ENCODE results near the gene ATP6AP2. TPM values are rescaled to one million over a fixed set of nuclear protein-coding genes. Genes with fewer than 3 reads are reported as not detected.

The ATP6AP2 gene
- total and polyA plus RNA-seq, 9 of the 15 experiments (the other 6 are each of a cell fraction or from before 2014, with no cell fraction given), result 23.3 to 131 (median 41.9) TPM

DNA sequence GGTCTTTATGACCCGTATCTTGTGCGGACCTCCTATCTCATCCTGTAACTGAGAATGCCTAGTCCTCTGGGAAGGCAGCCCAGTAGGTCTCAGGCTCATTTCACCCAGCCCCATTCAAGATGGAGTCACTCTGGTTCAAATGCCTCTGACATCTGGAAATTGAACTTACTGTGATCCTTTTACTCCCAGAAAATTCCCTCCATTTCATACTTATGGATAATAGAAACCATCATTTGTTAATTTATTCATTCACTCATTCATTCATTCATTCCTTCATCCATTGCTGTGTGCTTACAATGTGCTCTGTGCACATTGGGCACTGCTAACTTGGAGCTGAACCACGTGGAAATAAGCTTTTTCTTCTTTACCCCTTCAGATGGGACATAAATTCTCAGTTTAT lies 9.2 kb upstream of the ATP6AP2 start (continued):
- TF ChIP-seq ZNF318 (IDR thresholded peaks at IDR 0.05; ENCODE audit: borderline replicate concordance in 1 of 2, low read depth in 1 of 2), result no peak
- no peak for TF ChIP-seq MYC (IDR thresholded peaks at IDR 0.05; ENCODE audit: low read depth, low read length)
- peak; percentile 73; the same call in 1 of the 2 replicates for TF ChIP-seq MYC (CRISPR knock-in tag; IDR thresholded peaks at IDR 0.05; ENCODE audit: borderline replicate concordance, low read depth)
- no peak for TF ChIP-seq FOXK1 (CRISPR knock-in tag; IDR thresholded peaks at IDR 0.05; ENCODE audit: borderline replicate concordance)
- TF ChIP-seq NRF1 (conservative IDR thresholded peaks at IDR 0.05 in 1 of 2, IDR thresholded peaks at IDR 0.05 in 1 of 2), result no peak
- no peak for TF ChIP-seq POU5F1 (IDR thresholded peaks at IDR 0.05; ENCODE audit: borderline replicate concordance, low read depth, low read length, partially characterized antibody)
- peak; percentile 76; the same call in 1 of the 2 replicates for TF ChIP-seq ZNF75A (CRISPR knock-in tag; IDR thresholded peaks at IDR 0.05)
- TF ChIP-seq, protein P1, sequence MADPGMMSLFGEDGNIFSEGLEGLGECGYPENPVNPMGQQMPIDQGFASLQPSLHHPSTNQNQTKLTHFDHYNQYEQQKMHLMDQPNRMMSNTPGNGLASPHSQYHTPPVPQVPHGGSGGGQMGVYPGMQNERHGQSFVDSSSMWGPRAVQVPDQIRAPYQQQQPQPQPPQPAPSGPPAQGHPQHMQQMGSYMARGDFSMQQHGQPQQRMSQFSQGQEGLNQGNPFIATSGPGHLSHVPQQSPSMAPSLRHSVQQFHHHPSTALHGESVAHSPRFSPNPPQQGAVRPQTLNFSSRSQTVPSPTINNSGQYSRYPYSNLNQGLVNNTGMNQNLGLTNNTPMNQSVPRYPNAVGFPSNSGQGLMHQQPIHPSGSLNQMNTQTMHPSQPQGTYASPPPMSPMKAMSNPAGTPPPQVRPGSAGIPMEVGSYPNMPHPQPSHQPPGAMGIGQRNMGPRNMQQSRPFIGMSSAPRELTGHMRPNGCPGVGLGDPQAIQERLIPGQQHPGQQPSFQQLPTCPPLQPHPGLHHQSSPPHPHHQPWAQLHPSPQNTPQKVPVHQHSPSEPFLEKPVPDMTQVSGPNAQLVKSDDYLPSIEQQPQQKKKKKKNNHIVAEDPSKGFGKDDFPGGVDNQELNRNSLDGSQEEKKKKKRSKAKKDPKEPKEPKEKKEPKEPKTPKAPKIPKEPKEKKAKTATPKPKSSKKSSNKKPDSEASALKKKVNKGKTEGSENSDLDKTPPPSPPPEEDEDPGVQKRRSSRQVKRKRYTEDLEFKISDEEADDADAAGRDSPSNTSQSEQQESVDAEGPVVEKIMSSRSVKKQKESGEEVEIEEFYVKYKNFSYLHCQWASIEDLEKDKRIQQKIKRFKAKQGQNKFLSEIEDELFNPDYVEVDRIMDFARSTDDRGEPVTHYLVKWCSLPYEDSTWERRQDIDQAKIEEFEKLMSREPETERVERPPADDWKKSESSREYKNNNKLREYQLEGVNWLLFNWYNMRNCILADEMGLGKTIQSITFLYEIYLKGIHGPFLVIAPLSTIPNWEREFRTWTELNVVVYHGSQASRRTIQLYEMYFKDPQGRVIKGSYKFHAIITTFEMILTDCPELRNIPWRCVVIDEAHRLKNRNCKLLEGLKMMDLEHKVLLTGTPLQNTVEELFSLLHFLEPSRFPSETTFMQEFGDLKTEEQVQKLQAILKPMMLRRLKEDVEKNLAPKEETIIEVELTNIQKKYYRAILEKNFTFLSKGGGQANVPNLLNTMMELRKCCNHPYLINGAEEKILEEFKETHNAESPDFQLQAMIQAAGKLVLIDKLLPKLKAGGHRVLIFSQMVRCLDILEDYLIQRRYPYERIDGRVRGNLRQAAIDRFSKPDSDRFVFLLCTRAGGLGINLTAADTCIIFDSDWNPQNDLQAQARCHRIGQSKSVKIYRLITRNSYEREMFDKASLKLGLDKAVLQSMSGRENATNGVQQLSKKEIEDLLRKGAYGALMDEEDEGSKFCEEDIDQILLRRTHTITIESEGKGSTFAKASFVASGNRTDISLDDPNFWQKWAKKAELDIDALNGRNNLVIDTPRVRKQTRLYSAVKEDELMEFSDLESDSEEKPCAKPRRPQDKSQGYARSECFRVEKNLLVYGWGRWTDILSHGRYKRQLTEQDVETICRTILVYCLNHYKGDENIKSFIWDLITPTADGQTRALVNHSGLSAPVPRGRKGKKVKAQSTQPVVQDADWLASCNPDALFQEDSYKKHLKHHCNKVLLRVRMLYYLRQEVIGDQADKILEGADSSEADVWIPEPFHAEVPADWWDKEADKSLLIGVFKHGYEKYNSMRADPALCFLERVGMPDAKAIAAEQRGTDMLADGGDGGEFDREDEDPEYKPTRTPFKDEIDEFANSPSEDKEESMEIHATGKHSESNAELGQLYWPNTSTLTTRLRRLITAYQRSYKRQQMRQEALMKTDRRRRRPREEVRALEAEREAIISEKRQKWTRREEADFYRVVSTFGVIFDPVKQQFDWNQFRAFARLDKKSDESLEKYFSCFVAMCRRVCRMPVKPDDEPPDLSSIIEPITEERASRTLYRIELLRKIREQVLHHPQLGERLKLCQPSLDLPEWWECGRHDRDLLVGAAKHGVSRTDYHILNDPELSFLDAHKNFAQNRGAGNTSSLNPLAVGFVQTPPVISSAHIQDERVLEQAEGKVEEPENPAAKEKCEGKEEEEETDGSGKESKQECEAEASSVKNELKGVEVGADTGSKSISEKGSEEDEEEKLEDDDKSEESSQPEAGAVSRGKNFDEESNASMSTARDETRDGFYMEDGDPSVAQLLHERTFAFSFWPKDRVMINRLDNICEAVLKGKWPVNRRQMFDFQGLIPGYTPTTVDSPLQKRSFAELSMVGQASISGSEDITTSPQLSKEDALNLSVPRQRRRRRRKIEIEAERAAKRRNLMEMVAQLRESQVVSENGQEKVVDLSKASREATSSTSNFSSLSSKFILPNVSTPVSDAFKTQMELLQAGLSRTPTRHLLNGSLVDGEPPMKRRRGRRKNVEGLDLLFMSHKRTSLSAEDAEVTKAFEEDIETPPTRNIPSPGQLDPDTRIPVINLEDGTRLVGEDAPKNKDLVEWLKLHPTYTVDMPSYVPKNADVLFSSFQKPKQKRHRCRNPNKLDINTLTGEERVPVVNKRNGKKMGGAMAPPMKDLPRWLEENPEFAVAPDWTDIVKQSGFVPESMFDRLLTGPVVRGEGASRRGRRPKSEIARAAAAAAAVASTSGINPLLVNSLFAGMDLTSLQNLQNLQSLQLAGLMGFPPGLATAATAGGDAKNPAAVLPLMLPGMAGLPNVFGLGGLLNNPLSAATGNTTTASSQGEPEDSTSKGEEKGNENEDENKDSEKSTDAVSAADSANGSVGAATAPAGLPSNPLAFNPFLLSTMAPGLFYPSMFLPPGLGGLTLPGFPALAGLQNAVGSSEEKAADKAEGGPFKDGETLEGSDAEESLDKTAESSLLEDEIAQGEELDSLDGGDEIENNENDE (IDR thresholded peaks at IDR 0.05; ENCODE audit: low read depth, low read length), result no peak
